Erythroblast (primary cell): ENCODE data around the gene ALPI.

Experiments
- DNase-seq, 2 experiments: peaks; one replicate each; lab custom pipeline; 2025; lab: John Stamatoyannopoulos, UW
- GATA1 ChIP-seq: IDR thresholded peaks from 2 replicates; pipeline ENCODE4 v1.6.1; 2011; ENCODE audit warnings: low read depth, mild to moderate bottlenecking, control low read depth, low read length, moderate library complexity
- POLR2A ChIP-seq: IDR thresholded peaks from 2 replicates; pipeline ENCODE4 v1.6.1; 2011; ENCODE audit warnings: mild to moderate bottlenecking, low read length

Gene ALPI

GRCh38 chr2:232458661-232459418 lies 2.9 kb downstream of the ALPI start:
- no peak for TF ChIP-seq GATA1
- TF ChIP-seq POLR2A = no peak
- DNase-seq = no peak

GRCh38 chr2:232459419-232460035 lies 3.6 kb downstream of the ALPI start:
- DNase-seq = no peak
- TF ChIP-seq GATA1 (no peak), POLR2A (no peak)

GRCh38 chr2:232460171-232460570 lies 4.2 kb downstream of the ALPI start:
- DNase-seq = no peak

GRCh38 chr2:232463701-232464543 lies 8.0 kb downstream of the ALPI start:
- no peak for DNase-seq
- TF ChIP-seq GATA1 (no peak), POLR2A (no peak)

More at GRCh38 chr2:232460171-232460570, 4.2 kb downstream of the ALPI start:
- TF ChIP-seq POLR2A = no peak
- TF ChIP-seq GATA1 = no peak

- no peak for TF ChIP-seq GATA1
- no peak for TF ChIP-seq POLR2A
These were observed 8.6 kb downstream of the ALPI start for GRCh38 chr2:232464544-232464885.

GRCh38 chr2:232465061-232465460 lies 9.1 kb downstream of the ALPI start:
- no peak for TF ChIP-seq POLR2A
- TF ChIP-seq GATA1 = no peak
- no peak for DNase-seq

More at GRCh38 chr2:232464544-232464885, 8.6 kb downstream of the ALPI start:
- DNase-seq = no peak

GRCh38 chr2:232466221-232466620 lies 10.3 kb downstream of the ALPI start:
- no peak for DNase-seq

GRCh38 chr2:232473467-232473890 lies 17.5 kb downstream of the ALPI start:
- no peak for DNase-seq
- TF ChIP-seq GATA1 (no peak), POLR2A (no peak)

More at GRCh38 chr2:232466221-232466620, 10.3 kb downstream of the ALPI start:
- TF ChIP-seq POLR2A (no peak), GATA1 (no peak)

GRCh38 chr2:232476045-232476444 lies 20.1 kb downstream of the ALPI start:
- TF ChIP-seq GATA1 (no peak), POLR2A (no peak)
- no peak for DNase-seq

- DNase-seq = no peak
- TF ChIP-seq GATA1 (no peak), POLR2A (no peak)
These were observed 20.8 kb downstream of the ALPI start for GRCh38 chr2:232476791-232477190.

- DNase-seq = no peak
- TF ChIP-seq GATA1 (no peak), POLR2A (no peak)
These were observed 22.0 kb downstream of the ALPI start for GRCh38 chr2:232477751-232478510.

GRCh38 chr2:232478571-232479340 lies 22.8 kb downstream of the ALPI start:
- no peak for TF ChIP-seq POLR2A
- no peak for TF ChIP-seq GATA1
- DNase-seq = no peak
